GM10248 (cell line): ENCODE data around the gene KLHDC1.

Experiments
- CTCF ChIA-PET: fragments of 300-600 bp; sonication (Branson Sonifier 250); formaldehyde crosslinking; extraction: SDS; loops from one replicate; lab custom pipeline; 2021; ENCODE audit warnings: antibody characterized with exemption; lab: Yijun Ruan, JAX
- POLR2A ChIA-PET: fragments of 350-650 bp; sonication (Branson Sonifier 250); formaldehyde crosslinking; extraction: SDS; loops from one replicate; lab custom pipeline; 2020; ENCODE audit warnings: antibody characterized with exemption; lab: Yijun Ruan, JAX
- DNase-seq: peaks from one replicate; pipeline ENCODE4 v3.0.0; 2012; ENCODE audit errors: extremely low spot score
- CTCF ChIP-seq: IDR thresholded peaks from 2 replicates; pipeline ENCODE4 v1.5.1; 2012; ENCODE audit warnings: mild to moderate bottlenecking, low read depth; ENCODE audit errors: extremely low read depth, missing control alignments, control extremely low read depth

KLHDC1 gene

GRCh38 chr14:49673586-49673985, 19.3 kb upstream of the KLHDC1 start:
- ChIA-PET CTCF (interaction anchor here (1.5 kb wide), 1 partner anchor 10 kb away, joined by 3 read pairs; no protein-coding TSS in a partner anchor), POLR2A (no interaction called here)
- DNase-seq = no peak
- no peak for TF ChIP-seq CTCF

DNA sequence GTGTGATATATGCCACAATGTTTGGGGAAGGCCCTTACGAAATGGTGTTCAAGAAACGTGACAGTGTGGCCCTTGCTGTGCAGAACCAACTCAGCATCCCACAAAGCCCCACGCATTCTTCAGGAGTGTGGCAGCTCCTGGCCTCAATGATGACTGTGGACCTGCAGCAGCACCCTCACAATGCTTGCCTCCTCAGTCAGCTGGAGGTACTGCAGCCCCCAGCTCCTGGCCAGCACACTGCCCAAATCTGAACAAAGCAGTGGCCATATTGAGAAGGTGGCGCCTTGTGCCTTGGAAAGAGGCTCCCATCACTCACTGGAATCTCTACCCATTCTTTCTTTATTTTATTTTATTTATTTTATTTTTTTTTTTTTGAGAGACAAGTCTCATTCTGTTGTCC, 15.3 kb upstream of the KLHDC1 start:
- POLR2A ChIA-PET = no interaction called here
- TF ChIP-seq CTCF = no peak
- CTCF ChIA-PET = interaction anchor here (0.6 to 1.1 kb wide), 2 partner anchors 10 to 13 kb away, joined by 4 read pairs; partner anchors contain the start of gene POLE2
- no peak for DNase-seq

GRCh38 chr14:49679271-49679670, 13.6 kb upstream of the KLHDC1 start:
- POLR2A ChIA-PET = no interaction called here
- TF ChIP-seq CTCF = no peak
- no peak for DNase-seq
- CTCF ChIA-PET = interaction anchor here (1.2 kb wide), 1 partner anchor 9 kb away, joined by 5 read pairs; the partner anchor contains the start of gene POLE2

DNA sequence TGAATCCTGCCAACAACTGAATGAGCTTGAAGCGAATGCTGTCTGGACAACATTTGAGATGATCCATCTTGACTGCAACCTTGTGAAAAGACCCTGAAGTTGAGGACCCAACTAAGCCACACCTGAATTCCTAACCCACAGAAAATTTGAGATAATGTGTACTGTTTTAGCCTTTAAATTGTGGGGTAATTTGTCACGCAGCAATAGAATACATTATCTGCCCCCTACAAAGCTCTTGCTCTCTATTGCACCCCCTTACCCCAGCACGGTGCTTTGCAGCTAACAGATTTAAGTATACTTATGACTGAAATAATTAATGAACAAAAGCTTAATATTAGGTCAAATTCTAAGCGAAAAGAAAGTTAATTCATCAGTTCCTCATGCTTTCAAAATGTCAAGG, 6.5 kb upstream of the KLHDC1 start:
- CTCF ChIA-PET = interaction anchor here (1.1 to 1.9 kb wide), 3 partner anchors 21 to 52 kb away, joined by 4 to 6 read pairs (median 5); partner anchors contain the start of gene DNAAF2

GRCh38 chr14:49687942-49688700, 4.8 kb upstream of the KLHDC1 start, which contains the start of gene POLE2:
Gene POLE2 (minus strand): TSS chr14:49688214. CDS start chr14:49688203, 11 bp downstream.
- peak; percentile 89 for DNase-seq
- POLR2A ChIA-PET = interaction anchor here (0.8 to 1.3 kb wide), 3 partner anchors 52 to 80 kb away, joined by 3 to 4 read pairs (median 3); partner anchors contain the start of genes KLHDC2, MGAT2 and RPL36AL
- TF ChIP-seq CTCF = no peak
- CTCF ChIA-PET = interaction anchor here (0.7 to 1.8 kb wide), 4 partner anchors 8 to 54 kb away, joined by 3 to 5 read pairs (median 4); partner anchors contain the start of gene DNAAF2

More for the DNA sequence above, 6.5 kb upstream of the KLHDC1 start:
- no peak for DNase-seq
- POLR2A ChIA-PET = no interaction called here
- TF ChIP-seq CTCF = no peak

- no peak for TF ChIP-seq CTCF
- POLR2A ChIA-PET = interaction anchor here (1.3 kb wide), 1 partner anchor 79 kb away, joined by 3 read pairs; the partner anchor contains the start of gene KLHDC2
- DNase-seq = no peak
- CTCF ChIA-PET = interaction anchor here (0.7 to 1.8 kb wide), 4 partner anchors 9 to 55 kb away, joined by 3 to 5 read pairs (median 4); partner anchors contain the start of gene DNAAF2
Measured at GRCh38 chr14:49688701-49689030, 4.3 kb upstream of the KLHDC1 start.
